IMR-90 (cell line): Measurements from ENCODE around the gene TRAPPC5. TPM values are rescaled to one million over a fixed set of nuclear protein-coding genes. Genes with fewer than 3 reads are reported as not detected.

ENCODE experiments used
- ATAC-seq: fragments of 200-7000 bp; cut with Tn5 transposase; 2 replicates; pipeline ENCODE4 v1.9.1; 2020; ENCODE audit warnings: low read depth, mild to moderate bottlenecking, moderate library complexity
- BruUV-seq: library from RNA; stranded (reverse); fragments of 400-500 nt; replicated peaks from 2 replicates; lab custom pipeline; 2021; lab: Mats Ljungman, UMichigan
- CTCF ChIA-PET: fragments of 300-600 bp; formaldehyde crosslinking; extraction: SDS; loops from one replicate; lab custom pipeline; 2021; ENCODE audit warnings: antibody characterized with exemption; lab: Yijun Ruan, JAX
- POLR2A ChIA-PET: fragments of 300-600 bp; sonication (Branson Sonifier 250); formaldehyde crosslinking; loops from one replicate; lab custom pipeline; 2022; ENCODE audit warnings: antibody characterized with exemption; ENCODE audit not compliant: unreplicated experiment; lab: Charles Lee
- DNase-seq: peaks from one replicate; pipeline ENCODE4 v3.0.0; 2013
- H2AFZ ChIP-seq: replicated peaks from 2 replicates; pipeline ENCODE3; 2013; ENCODE audit warnings: low read length, mild to moderate bottlenecking; ENCODE audit not compliant: poor library complexity
- H2AK5ac ChIP-seq: 2 replicates; pipeline ENCODE4 v1.6.1; 2013; ENCODE audit warnings: low read depth, low read length, inconsistent platforms
- H2AK9ac ChIP-seq: replicated peaks from 2 replicates; pipeline ENCODE3; 2013; ENCODE audit warnings: mild to moderate bottlenecking, low read depth, low read length, moderate library complexity; ENCODE audit not compliant: poor library complexity
- H2BK120ac ChIP-seq: 2 replicates; pipeline ENCODE4 v1.6.1; 2013; ENCODE audit warnings: low read depth, low read length, inconsistent platforms
- H2BK15ac ChIP-seq: 3 replicates; pipeline ENCODE4 v1.6.1; 2013; ENCODE audit warnings: low read depth, low read length, inconsistent platforms
- H2BK20ac ChIP-seq: 2 replicates; pipeline ENCODE4 v1.6.1; 2013; ENCODE audit warnings: low read depth, mild to moderate bottlenecking, inconsistent platforms, low read length, moderate library complexity
- H2BK5ac ChIP-seq: 2 replicates; pipeline ENCODE4 v1.6.1; 2013; ENCODE audit warnings: mild to moderate bottlenecking, low read depth, low read length, inconsistent platforms; ENCODE audit not compliant: poor library complexity, severe bottlenecking
- H3K14ac ChIP-seq: replicated peaks from 2 replicates; pipeline ENCODE4 v1.6.1; 2013; ENCODE audit warnings: low read depth, low read length, inconsistent platforms
- H3K18ac ChIP-seq: 2 replicates; pipeline ENCODE4 v1.6.1; 2013; ENCODE audit warnings: low read depth, low read length, control low read depth
- H3K23ac ChIP-seq: 2 replicates; pipeline ENCODE4 v1.6.1; 2013; ENCODE audit warnings: low read depth, low read length, inconsistent platforms
- H3K27ac ChIP-seq: 2 replicates; pipeline ENCODE4 v1.5.1; 2013; ENCODE audit warnings: mild to moderate bottlenecking, control low read depth, low read length; ENCODE audit not compliant: insufficient read depth
- H3K27me3 ChIP-seq: 2 replicates; pipeline ENCODE4 v1.6.1; 2013; ENCODE audit warnings: low read length; ENCODE audit not compliant: control insufficient read depth, insufficient read depth
- H3K36me3 ChIP-seq: 2 replicates; pipeline ENCODE4 v1.6.1; 2013; ENCODE audit warnings: low read length, mixed read lengths; ENCODE audit not compliant: control insufficient read depth, insufficient read depth
- H3K4ac ChIP-seq: 2 replicates; pipeline ENCODE4 v1.6.1; 2013; ENCODE audit warnings: low read depth, low read length, inconsistent platforms
- H3K4me1 ChIP-seq: 2 replicates; pipeline ENCODE4 v1.6.1; 2013; ENCODE audit warnings: low read length, mixed read lengths; ENCODE audit not compliant: control insufficient read depth, insufficient read depth
- H3K4me2 ChIP-seq: 2 replicates; pipeline ENCODE4 v1.6.1; 2013; ENCODE audit warnings: low read depth, mild to moderate bottlenecking, control low read depth, low read length, moderate library complexity
- H3K4me3 ChIP-seq: 2 replicates; pipeline ENCODE4 v1.5.1; 2013; ENCODE audit warnings: low read depth, mild to moderate bottlenecking, control low read depth, low read length, moderate library complexity; ENCODE audit not compliant: insufficient read depth
- H3K56ac ChIP-seq: 2 replicates; pipeline ENCODE4 v1.6.1; 2013; ENCODE audit warnings: low read length, inconsistent platforms; ENCODE audit not compliant: insufficient read depth; ENCODE audit errors: extremely low read depth
- H3K79me1 ChIP-seq, 2 experiments: 2 replicates each; pipeline ENCODE4 v1.6.1; 2013; ENCODE audit warnings: low read length in 2 of 2, inconsistent platforms in 1 of 2, low read depth in 1 of 2
- H3K9ac ChIP-seq: 2 replicates; pipeline ENCODE4 v1.6.1; 2013; ENCODE audit warnings: low read depth, low read length, control low read depth
- H3K9me1 ChIP-seq: 2 replicates; pipeline ENCODE4 v1.6.1; 2013; ENCODE audit warnings: low read length, inconsistent platforms; ENCODE audit not compliant: insufficient read depth
- H3K9me3 ChIP-seq: 2 replicates; pipeline ENCODE4 v1.6.1; 2013; ENCODE audit warnings: low read length; ENCODE audit not compliant: control insufficient read depth, insufficient read depth
- H4K20me1 ChIP-seq: 2 replicates; pipeline ENCODE4 v1.6.1; 2013; ENCODE audit warnings: low read length, inconsistent platforms; ENCODE audit not compliant: insufficient read depth
- H4K5ac ChIP-seq: 2 replicates; pipeline ENCODE4 v1.6.1; 2013; ENCODE audit warnings: mild to moderate bottlenecking, low read depth, low read length, control low read depth
- H4K8ac ChIP-seq, 2 experiments: 2 replicates each; pipeline ENCODE4 v1.6.1; 2013; ENCODE audit warnings: low read depth in 2 of 2, low read length in 2 of 2, control low read depth in 1 of 2, inconsistent platforms in 1 of 2
- H4K91ac ChIP-seq: 2 replicates; pipeline ENCODE4 v1.6.1; 2013; ENCODE audit warnings: low read depth, low read length, inconsistent platforms; ENCODE audit not compliant: insufficient read depth
- CTCF ChIP-seq: conservative IDR thresholded peaks from 2 replicates; pipeline ENCODE4 v1.5.1; 2012; ENCODE audit warnings: mild to moderate bottlenecking, low read depth, low read length, improper control_type of control experiment
- WGBS, 2 experiments: methylation state at CpG; one replicate each; pipeline versions ENCODE4 v1.1.5 to v1.1.7; 2013; ENCODE audit warnings: missing lambda C conversion rate in 2 of 2; ENCODE audit not compliant: insufficient read length in 1 of 2; ENCODE audit errors: extremely low coverage in 2 of 2; 5-methylcytosine and 5-hydroxymethylcytosine counted together
- dilution Hi-C: fragments of 300-500 bp; cut with HindIII; formaldehyde crosslinking; loops from one replicate; pipeline ENCODE4 v1.14.3; 2018; ENCODE audit warnings: low sequenced_read_pairs; ENCODE audit not compliant: unreplicated experiment
- in situ Hi-C: fragments of 300-500 bp; cut with MboI; formaldehyde crosslinking; loops from 3 replicates; pipeline ENCODE4 v1.14.3; 2019; ENCODE audit warnings: low sequenced_read_pairs, inconsistent platforms, mixed read lengths
- intact Hi-C: fragments of 100-400 bp; cut with micrococcal nuclease; formaldehyde crosslinking; loops from 2 replicates; pipeline ENCODE4 v1.10.0; 2022
- polyA plus RNA-seq, 3 experiments: library from polyadenylated mRNA; depleted of rRNA; stranded (reverse); fragments of >200 nt; gene quantifications; 2 replicates each; pipeline ENCODE4 v1.2.3, GENCODE V29; 2012; ENCODE audit warnings: low replicate concordance in 1 of 3
- total RNA-seq: library from RNA; depleted of rRNA; stranded (reverse); fragments of >200 nt; gene quantifications from 2 replicates; pipeline ENCODE4 v1.2.3, GENCODE V29; 2012

Gene TRAPPC5
- total and polyA plus RNA-seq, 2 of the 4 experiments (the other 2 are of a cell fraction): 54.7 to 109 TPM

DNA sequence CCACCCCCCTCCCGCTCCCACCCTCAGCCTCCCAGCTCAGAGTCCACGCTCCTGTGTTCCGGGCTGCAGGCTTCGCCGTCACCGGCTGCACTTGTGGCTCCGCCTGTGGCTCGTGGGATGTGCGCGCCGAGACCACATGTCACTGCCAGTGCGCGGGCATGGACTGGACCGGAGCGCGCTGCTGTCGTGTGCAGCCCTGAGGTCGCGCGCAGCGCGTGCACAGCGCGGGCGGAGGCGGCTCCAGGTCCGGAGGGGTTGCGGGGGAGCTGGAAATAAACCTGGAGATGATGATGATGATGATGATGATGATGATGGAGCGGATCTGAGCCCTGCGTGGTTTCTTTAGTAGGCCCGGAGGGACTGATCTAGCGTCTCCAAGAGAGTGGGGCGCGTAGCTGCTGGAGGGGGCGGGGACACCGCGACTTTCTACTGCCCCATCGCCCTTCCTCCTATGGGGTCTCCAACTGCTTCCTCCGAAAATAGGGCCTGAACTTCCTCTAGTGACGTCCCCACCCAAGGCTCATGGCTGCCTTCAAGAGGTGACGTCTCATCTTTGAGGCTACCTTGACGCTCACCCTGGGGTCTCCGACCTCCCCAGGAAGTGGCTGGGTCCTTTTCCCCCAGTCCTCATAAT lies 10.4 kb upstream of the TRAPPC5 start:
- Histone ChIP-seq H3K36me3 (no peaks in the 10 kb centered on the region), H4K91ac (no peak overlapping the region), H2BK15ac (no peak overlapping the region), H2BK120ac (no peak overlapping the region), H2AK9ac (no peak overlapping the region), H3K4me1 (no peaks in the 10 kb centered on the region), H2BK5ac (no peak overlapping the region), H3K27ac (no peak overlapping the region), H2AFZ (peak overlapping the region; percentile 80), H3K4me2 (peak overlapping the region; percentile 65; the same call in 1 of the 2 replicates), H3K9me3 (peaks cover 4% of the 10 kb centered on the region; the same call in 1 of the 2 replicates), H4K20me1 (no peaks in the 10 kb centered on the region), H3K79me1 (no peaks in the 10 kb centered on the region), H3K9ac (no peak overlapping the region), H3K18ac (no peak overlapping the region), H4K5ac (no peak overlapping the region), H4K8ac (no peak overlapping the region), H3K23ac (no peak overlapping the region), H3K4ac (no peak overlapping the region), H2AK5ac (no peak overlapping the region), H3K9me1 (no peaks in the 10 kb centered on the region), H2BK20ac (no peak overlapping the region), H3K14ac (no peak overlapping the region), H3K27me3 (peaks cover 29% of the 10 kb centered on the region), H3K4me3 (peak overlapping the region; percentile 13; the same call in 1 of the 2 replicates), H3K56ac (no peak overlapping the region)
- 2% methylated on average over 10 of the region's 43 CpGs; no CpG with 5 or more reads in 1 of the 2 experiments for WGBS, 2 experiments
- BruUV-seq: no TSS peak
- POLR2A ChIA-PET: no interaction called here
- no peak for DNase-seq
- intact Hi-C loops (no loop called here), dilution Hi-C loops (no loop called here), in situ Hi-C loops (no loop called here)
- CTCF ChIA-PET: interaction anchor here (1.9 kb wide), 1 partner anchor 11 kb away, joined by 6 read pairs; the partner anchor contains the start of gene TRAPPC5
- no peak for TF ChIP-seq CTCF
- no peak for ATAC-seq
